Epithelial cell of umbilical artery (primary cell): ENCODE measurements around the gene C16orf95. TPM values are rescaled to one million over a fixed set of nuclear protein-coding genes. Genes with fewer than 3 reads are reported as not detected.

Experiments
- total RNA-seq: library from RNA; depleted of rRNA; stranded (reverse); fragments of >200 nt; gene quantifications from 2 replicates; pipeline ENCODE4 v1.2.3, GENCODE V29; 2014

C16orf95 gene
- total RNA-seq = 7.5 and 9.4 TPM in 2 replicates

GRCh38 chr16:87316923-87317749 is at the start of gene C16orf95:
Gene C16orf95 (minus strand): TSS chr16:87317392. CDS start chr16:87317242, 150 bp downstream.

Other genes with a start within 250 kb of the C16orf95 start
- gene FBXO31, start 66.4 kb upstream of the C16orf95 start, total RNA-seq = 14.6 and 54.4 TPM in 2 replicates
- 17.2 and 25.8 TPM in 2 replicates for gene MAP1LC3B, start 74.9 kb upstream of the C16orf95 start, total RNA-seq
- 4.2 and 4.9 TPM in 2 replicates for gene ZCCHC14, start 175.6 kb upstream of the C16orf95 start, total RNA-seq